Right lobe of liver (tissue), 6 donors: ENCODE data around the gene OR52B6. TPM values are rescaled to one million over a fixed set of nuclear protein-coding genes. Genes with fewer than 3 reads are reported as not detected.

ENCODE experiments used
- ATAC-seq, 4 donors: fragments of 200-7000 bp; cut with Tn5 transposase; one replicate each; pipeline ENCODE4 v1.9.1; 2020; ENCODE audit warnings: mild to moderate bottlenecking in 4 of 4, moderate library complexity in 4 of 4
- DNase-seq, 3 donors: peaks; one replicate each; pipeline ENCODE4 v3.0.0-alpha.2; 2020
- H3K27ac ChIP-seq, 3 donors: fragments of 200-600 bp; one replicate each; pipeline ENCODE4 v1.8.0; 2022
- H3K27me3 ChIP-seq, 2 donors: fragments of 200-600 bp; one replicate each; pipeline ENCODE4 v1.8.0; 2022
- H3K36me3 ChIP-seq, 4 donors: fragments of 200-600 bp; sonication (generic) in 1 of 4; one replicate each; pipeline versions ENCODE4 v1.5.1 to v1.8.0; 2017 to 2022; ENCODE audit warnings: control low read depth in 1 of 4
- H3K4me1 ChIP-seq, 4 donors: fragments of 200-600 bp; sonication (generic) in 1 of 4; one replicate each; pipeline versions ENCODE4 v1.5.1 to v1.8.0; 2017 to 2022; ENCODE audit warnings: control low read depth in 1 of 4
- H3K4me3 ChIP-seq, 3 donors: fragments of 200-600 bp; one replicate each; pipeline ENCODE4 v1.8.0; 2022
- H3K9me3 ChIP-seq, 4 donors: fragments of 200-600 bp; sonication (generic) in 1 of 4; one replicate each; pipeline versions ENCODE4 v1.5.1 to v1.8.0; 2017 to 2022; ENCODE audit warnings: control low read depth in 1 of 4
- POLR2A ChIP-seq: fragments of 450-650 bp; IDR thresholded peaks from one replicate; pipeline ENCODE4 v1.6.1; 2017; ENCODE audit warnings: antibody characterized with exemption, mild to moderate bottlenecking
- WGBS: methylation state at CpG from one replicate; pipeline ENCODE4 v1.1.6; 2018; ENCODE audit warnings: low coverage, low lambda C conversion rate; ENCODE audit not compliant: insufficient coverage; ENCODE audit errors: missing lambda C conversion rate; 5-methylcytosine and 5-hydroxymethylcytosine counted together
- intact Hi-C, 2 donors: fragments of 100-400 bp; cut with DNase I; formaldehyde crosslinking; loops; one replicate each; pipeline versions ENCODE4 v1.11.2 to v1.14.1; 2022
- total RNA-seq, 6 experiments: library from RNA; depleted of rRNA in 2 of 6; stranded (reverse); fragments of >200 nt in 2 of 6; fragmentation: NEBNext Ultra II Directional in 3 of 6; extraction: Animal tissue kit (Norgen Biotek cat#: 25700) in 3 of 6; gene quantifications; one replicate each; pipeline versions ENCODE4 v1.1.0 to v1.2.4, GENCODE V29; 2016 to 2023
- TF ChIP-seq, protein P1 (sequence below), 4 donors: fragments of 200-600 bp in 3 of 4; fragments of 450-650 bp in 1 of 4; IDR thresholded peaks; one replicate each; pipeline versions ENCODE4 v1.5.1 to v1.8.0; 2016 to 2022; ENCODE audit warnings: antibody characterized with exemption in 4 of 4, mild to moderate bottlenecking in 2 of 4
- donor health status: DM: no; HTN: yes; CAD: no.
- donor health status: DM: no; HTN: no; CAD: no.
- donor health status: DM: no; HTN: no; CAD: no.
- donor health status: DM: no; HTN: yes; CAD: no.
- donor health status: DM: no; HTN: yes; CAD: no.

OR52B6 gene
- total RNA-seq, 6 experiments from 2014 or later = not detected

DNA sequence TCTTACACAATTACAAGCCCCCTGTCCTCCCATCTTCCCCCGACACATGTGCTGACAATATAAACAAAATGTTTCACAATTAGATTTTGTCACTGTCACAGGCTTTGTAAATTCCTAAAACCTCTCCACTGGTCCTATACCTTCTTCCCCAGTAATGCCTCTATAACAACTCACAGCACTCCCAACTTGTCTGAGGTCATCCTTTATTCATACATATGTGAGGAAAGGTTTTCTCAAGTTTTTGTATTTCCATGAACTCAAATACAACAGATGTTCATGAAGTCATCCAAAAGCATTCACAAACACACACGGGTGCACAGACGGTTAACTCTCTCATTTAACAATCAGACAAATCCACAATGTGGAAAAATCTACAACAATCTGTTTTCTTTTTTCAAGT lies 34.2 kb upstream of the OR52B6 start:
- ATAC-seq = no peak

DNA sequence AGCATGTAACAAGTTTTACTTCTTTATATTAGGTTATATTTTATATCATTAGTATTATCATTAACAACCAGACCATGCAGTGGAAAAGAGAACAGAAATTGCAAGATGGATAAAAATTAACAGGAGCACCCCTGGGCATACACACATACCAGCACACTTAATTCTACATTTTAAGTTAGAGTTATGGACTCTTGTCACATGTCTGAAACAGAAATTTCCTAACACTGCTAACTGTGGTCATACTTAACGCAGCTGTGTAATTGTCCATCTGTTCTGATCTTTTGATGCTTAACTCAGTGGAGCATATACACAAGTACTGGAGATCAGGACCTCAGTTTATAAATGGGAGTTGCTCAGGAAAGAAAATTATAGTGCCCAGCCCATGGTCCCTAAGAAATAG lies 32.7 kb upstream of the OR52B6 start:
- no peak for TF ChIP-seq POLR2A
- TF ChIP-seq, protein P1, sequence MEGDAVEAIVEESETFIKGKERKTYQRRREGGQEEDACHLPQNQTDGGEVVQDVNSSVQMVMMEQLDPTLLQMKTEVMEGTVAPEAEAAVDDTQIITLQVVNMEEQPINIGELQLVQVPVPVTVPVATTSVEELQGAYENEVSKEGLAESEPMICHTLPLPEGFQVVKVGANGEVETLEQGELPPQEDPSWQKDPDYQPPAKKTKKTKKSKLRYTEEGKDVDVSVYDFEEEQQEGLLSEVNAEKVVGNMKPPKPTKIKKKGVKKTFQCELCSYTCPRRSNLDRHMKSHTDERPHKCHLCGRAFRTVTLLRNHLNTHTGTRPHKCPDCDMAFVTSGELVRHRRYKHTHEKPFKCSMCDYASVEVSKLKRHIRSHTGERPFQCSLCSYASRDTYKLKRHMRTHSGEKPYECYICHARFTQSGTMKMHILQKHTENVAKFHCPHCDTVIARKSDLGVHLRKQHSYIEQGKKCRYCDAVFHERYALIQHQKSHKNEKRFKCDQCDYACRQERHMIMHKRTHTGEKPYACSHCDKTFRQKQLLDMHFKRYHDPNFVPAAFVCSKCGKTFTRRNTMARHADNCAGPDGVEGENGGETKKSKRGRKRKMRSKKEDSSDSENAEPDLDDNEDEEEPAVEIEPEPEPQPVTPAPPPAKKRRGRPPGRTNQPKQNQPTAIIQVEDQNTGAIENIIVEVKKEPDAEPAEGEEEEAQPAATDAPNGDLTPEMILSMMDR (IDR thresholded peaks at IDR 0.05) = no peak
- intact Hi-C loops = no loop called here
- Histone ChIP-seq H3K27ac (no peak overlapping the region), H3K4me3 (no peak overlapping the region), H3K36me3 (no peaks in the 10 kb centered on the region), H3K27me3 (no peaks in the 10 kb centered on the region), H3K4me1 (no peaks in the 10 kb centered on the region), H3K9me3 (no peaks in the 10 kb centered on the region)
- no peak for DNase-seq
- 82% methylated on average over 1 of the region's 1 CpG for WGBS
- no peak for ATAC-seq

More for the DNA sequence above, 34.2 kb upstream of the OR52B6 start:
- Histone ChIP-seq H3K27ac (no peak overlapping the region), H3K27me3 (no peaks in the 10 kb centered on the region), H3K36me3 (no peaks in the 10 kb centered on the region), H3K4me1 (no peaks in the 10 kb centered on the region), H3K4me3 (no peak overlapping the region), H3K9me3 (no peaks in the 10 kb centered on the region)
- intact Hi-C loops = no loop called here
- DNase-seq = no peak
- no peak for TF ChIP-seq POLR2A
- TF ChIP-seq, protein P1 (IDR thresholded peaks at IDR 0.05) = no peak
- 80% methylated on average over 3 of the region's 3 CpGs for WGBS

DNA sequence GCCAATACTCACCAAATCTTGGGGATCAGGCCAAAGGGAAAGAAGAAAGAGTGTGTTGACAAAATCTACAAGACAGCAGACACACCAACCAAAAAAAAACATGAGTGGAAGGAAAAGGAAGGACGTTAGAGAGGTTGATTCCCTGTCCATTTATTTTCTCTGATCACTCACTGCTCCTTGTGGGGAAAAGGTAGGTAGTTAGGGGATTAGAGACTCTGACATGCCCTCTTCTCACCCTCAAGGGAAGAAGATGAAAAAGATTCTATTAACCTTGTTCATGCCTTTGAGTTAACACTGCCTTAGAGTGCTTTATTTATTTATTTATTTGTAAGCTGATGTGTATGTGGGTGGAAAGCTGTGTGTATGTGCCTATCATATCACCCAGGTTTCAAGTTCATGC lies 32.2 kb upstream of the OR52B6 start, which contains the start of gene OR52H1:
TSS of gene OR52H1 (minus strand) at position 101 of the 400 bp plus-strand sequence. CDS start 3,035 bp downstream, outside the sequence.
- Histone ChIP-seq H3K4me1 (no peaks in the 10 kb centered on the region), H3K27ac (no peak within 1 kb of the TSS), H3K36me3 (no peaks in the 10 kb centered on the region), H3K27me3 (no peaks in the 10 kb centered on the region), H3K9me3 (no peaks in the 10 kb centered on the region), H3K4me3 (no peak within 1 kb of the TSS)
- intact Hi-C loops = no loop called here
- no peak for TF ChIP-seq POLR2A
- TF ChIP-seq, protein P1 (IDR thresholded peaks at IDR 0.05) = no peak
- DNase-seq (no peak), ATAC-seq (no peak)
- 33% methylated on average over 1 of the region's 1 CpG for WGBS

DNA sequence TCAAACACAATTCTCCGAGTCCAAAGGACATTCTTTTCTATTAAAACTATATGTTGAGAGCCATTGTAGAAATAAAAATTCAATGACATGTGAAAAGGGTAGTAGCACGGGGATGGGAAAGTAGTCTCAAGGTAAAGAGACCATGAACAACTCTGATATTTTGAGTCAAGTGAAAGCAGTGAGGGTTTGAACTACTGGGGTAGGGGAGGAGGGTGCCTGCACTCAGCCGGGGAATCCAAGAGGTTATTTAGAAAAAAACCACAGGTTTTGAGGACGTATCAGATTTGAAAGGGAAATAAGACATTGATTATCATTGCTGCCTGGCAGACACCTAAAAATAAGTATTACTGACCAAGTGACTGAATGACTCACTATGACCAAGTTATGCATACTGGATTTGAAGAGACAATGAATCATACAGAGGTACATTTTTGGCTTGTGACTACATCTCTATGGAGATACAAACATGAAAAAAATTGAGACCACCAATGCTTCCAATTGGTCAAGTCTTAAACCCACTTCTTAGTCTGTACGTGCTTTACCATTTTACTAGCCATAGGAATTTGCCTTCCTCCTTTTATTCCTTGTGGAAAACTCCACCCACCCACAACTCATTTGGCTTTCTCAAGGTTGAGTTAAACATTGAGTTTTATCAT lies 30.1 kb upstream of the OR52B6 start:
- ATAC-seq (no peak), DNase-seq (no peak)
- H3K4me3 ChIP-seq = no peak overlapping the region
- TF ChIP-seq, protein P1 (IDR thresholded peaks at IDR 0.05) = no peak
- TF ChIP-seq POLR2A = no peak
- no peaks in the 10 kb centered on the region for H3K9me3 ChIP-seq
- H3K36me3 ChIP-seq = no peaks in the 10 kb centered on the region
- no peak overlapping the region for H3K27ac ChIP-seq
- H3K27me3 ChIP-seq = no peaks in the 10 kb centered on the region
- 68% methylated on average over 5 of the region's 5 CpGs for WGBS
- intact Hi-C loops = no loop called here
- no peaks in the 10 kb centered on the region for H3K4me1 ChIP-seq
